GM21576 (cell line): ENCODE measurements around the gene STK17B.
A peak's percentile ranks its signal among the peaks of the same experiment; 100 is the strongest.

Experiments used
- ATAC-seq: cut with Tn5 transposase; IDR thresholded peaks from one replicate; pipeline ENCODE4 v1.9.1; 2021; ENCODE audit warnings: mild to moderate bottlenecking, moderate library complexity; ENCODE audit not compliant: unreplicated experiment

The STK17B gene

GRCh38 chr2:196184921-196185320 is 13.5 kb upstream of the STK17B start:
- no peak for ATAC-seq

- ATAC-seq, result no peak
Measured at GRCh38 chr2:196183528-196184231, 12.3 kb upstream of the STK17B start.

- peak; percentile 14 for ATAC-seq
Measured at GRCh38 chr2:196183172-196183473, 11.7 kb upstream of the STK17B start.

- peak; percentile 75 for ATAC-seq
Measured at GRCh38 chr2:196182439-196183171, 11.2 kb upstream of the STK17B start.

- ATAC-seq, result no peak
Measured at GRCh38 chr2:196181484-196181883, 10.1 kb upstream of the STK17B start.

GRCh38 chr2:196177124-196177523 is 5.7 kb upstream of the STK17B start:
- ATAC-seq, result no peak

GRCh38 chr2:196176142-196176738 is 4.9 kb upstream of the STK17B start:
- peak; percentile 63 for ATAC-seq

GRCh38 chr2:196174404-196174803 is 3.0 kb upstream of the STK17B start:
- ATAC-seq, result no peak

- no peak for ATAC-seq
Measured at GRCh38 chr2:196173505-196173904, 2.1 kb upstream of the STK17B start.

- ATAC-seq, result no peak
Measured at GRCh38 chr2:196172951-196173350, 1.6 kb upstream of the STK17B start.

- no peak for ATAC-seq
Measured at GRCh38 chr2:196171946-196172345, 568 bp upstream of the STK17B start.

- peak; percentile 7 for ATAC-seq
Measured at GRCh38 chr2:196170606-196171247, 651 bp downstream of the STK17B start.

- peak; percentile 28 for ATAC-seq
Measured at GRCh38 chr2:196170213-196170605, 1.2 kb downstream of the STK17B start.

GRCh38 chr2:196169516-196169915 is 1.9 kb downstream of the STK17B start:
- no peak for ATAC-seq

- ATAC-seq, result no peak
Measured at GRCh38 chr2:196168181-196168580, 3.2 kb downstream of the STK17B start.

GRCh38 chr2:196167666-196168065 is 3.7 kb downstream of the STK17B start:
- ATAC-seq, result no peak

GRCh38 chr2:196166876-196167275 is 4.5 kb downstream of the STK17B start:
- ATAC-seq, result no peak

GRCh38 chr2:196165016-196165415 is 6.4 kb downstream of the STK17B start:
- ATAC-seq, result no peak

- no peak for ATAC-seq
Measured at GRCh38 chr2:196163285-196163684, 8.1 kb downstream of the STK17B start.

GRCh38 chr2:196162586-196163175 is 8.7 kb downstream of the STK17B start:
- peak; percentile 23 for ATAC-seq

- no peak for ATAC-seq
Measured at GRCh38 chr2:196160946-196161345, 10.4 kb downstream of the STK17B start.
